Measurements from ENCODE around the gene SCN1B. TPM values are rescaled to one million over a fixed set of nuclear protein-coding genes. Genes with fewer than 3 reads are reported as not detected.

SCN1B gene
- polyA plus RNA-seq, 1 donor from 2014 or later = 1.5 TPM

DNA sequence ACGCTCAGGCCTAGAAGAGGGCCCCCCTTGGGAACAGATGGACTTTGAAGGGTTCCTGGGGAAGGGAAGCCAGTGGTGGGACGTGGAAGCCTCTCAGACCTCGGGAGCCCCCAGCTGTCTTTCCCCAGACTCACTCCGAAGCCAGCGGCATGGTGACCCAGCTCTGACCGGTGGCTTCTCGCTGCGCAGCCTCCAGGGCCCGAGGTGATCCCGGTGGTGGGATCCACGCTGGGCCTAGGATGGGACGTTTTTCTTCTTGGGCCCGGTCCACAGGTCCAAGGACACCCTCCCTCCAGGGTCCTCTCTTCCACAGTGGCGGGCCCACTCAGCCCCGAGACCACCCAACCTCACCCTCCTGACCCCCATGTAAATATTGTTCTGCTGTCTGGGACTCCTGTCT, 35.9 kb downstream of the SCN1B start:
- TF ChIP-seq RAD21 (conservative IDR thresholded peaks at IDR 0.05) = no peak
- TF ChIP-seq TAF1 (IDR thresholded peaks at IDR 0.05; ENCODE audit: low read depth) = no peak
- TF ChIP-seq MXI1 (conservative IDR thresholded peaks at IDR 0.05; ENCODE audit: poor library complexity, severe bottlenecking) = no peak
- Histone ChIP-seq H3K4me2 (ENCODE audit: low read length) (no peak overlapping the region), H3K27ac (ENCODE audit: low read length) (no peak overlapping the region)

DNA sequence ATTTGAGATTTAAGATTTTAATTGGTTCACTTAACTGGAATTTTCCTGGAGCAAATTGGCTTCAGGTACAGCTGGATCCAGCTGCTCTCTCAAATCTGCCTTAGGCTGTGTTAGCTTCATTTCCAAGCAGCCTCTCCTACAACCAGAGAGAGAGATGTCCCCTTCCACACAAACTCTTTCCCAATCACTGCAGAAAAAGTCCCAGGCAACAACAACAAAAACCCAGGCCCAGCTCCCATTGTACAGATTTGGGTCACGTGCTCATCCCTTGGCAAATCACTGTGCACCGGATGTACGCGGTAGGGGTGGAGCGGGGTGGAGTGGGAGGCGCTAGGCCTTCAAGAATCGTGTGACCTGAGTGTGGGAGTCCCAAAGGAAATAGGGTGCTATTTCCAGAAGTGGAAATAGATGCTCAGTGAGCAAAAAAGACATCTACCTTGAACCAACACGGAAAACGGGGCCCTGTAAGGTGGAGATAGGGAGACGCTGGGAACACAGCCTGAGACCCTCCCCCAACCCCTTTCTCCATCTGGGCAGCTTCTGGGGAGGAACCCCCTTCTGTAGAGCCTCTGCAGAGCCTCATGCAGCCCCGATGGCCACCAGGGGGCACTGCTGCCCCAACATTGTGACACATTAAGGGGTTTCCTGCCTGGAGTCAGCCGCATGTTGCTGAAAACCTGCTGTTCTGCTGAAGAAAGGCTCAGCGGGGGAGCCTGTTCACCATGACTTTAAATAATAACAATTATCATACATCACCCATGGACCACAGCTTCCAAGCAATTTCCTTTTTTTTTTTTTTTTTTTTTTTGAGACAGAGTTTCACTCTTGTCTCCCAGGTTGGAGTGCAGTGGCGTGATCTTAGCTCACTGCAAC, 36.7 kb downstream of the SCN1B start:
- Histone ChIP-seq H3K9me3 (ENCODE audit: low read length) (no peaks in the 10 kb centered on the region), H3K79me2 (replicated peaks; ENCODE audit: insufficient read depth, low read length) (no peaks in the 10 kb centered on the region), H4K20me1 (ENCODE audit: insufficient read depth) (no peaks in the 10 kb centered on the region), H2AFZ (ENCODE audit: low read depth, low read length) (no peak overlapping the region), H3K9me2 (ENCODE audit: insufficient read depth, low read length) (no peaks in the 10 kb centered on the region), H3K9ac (ENCODE audit: low read length) (no peak overlapping the region), H3K4me3 (ENCODE audit: low read length) (no peak overlapping the region), H3F3A (ENCODE audit: insufficient read depth, low read length, poor library complexity, severe bottlenecking) (no peaks in the 10 kb centered on the region), H3K27me3 (ENCODE audit: insufficient read depth, low read depth, low read length) (no peaks in the 10 kb centered on the region), H3K36me3 (ENCODE audit: insufficient read depth, low read length) (no peaks in the 10 kb centered on the region), H3K27ac (ENCODE audit: low read length) (no peak overlapping the region), H3K4me2 (ENCODE audit: low read length) (no peak overlapping the region)
- TF ChIP-seq SMC3 (conservative IDR thresholded peaks at IDR 0.05; ENCODE audit: poor library complexity) (peak; percentile 54), MXI1 (conservative IDR thresholded peaks at IDR 0.05; ENCODE audit: poor library complexity, severe bottlenecking) (no peak), POLR2AphosphoS5 (IDR thresholded peaks at IDR 0.05) (no peak), RAD21 (conservative IDR thresholded peaks at IDR 0.05) (peak; percentile 60), EP300 (conservative IDR thresholded peaks at IDR 0.05; ENCODE audit: poor library complexity, severe bottlenecking) (no peak), CTCF (IDR thresholded peaks at IDR 0.05; ENCODE audit: poor library complexity, severe bottlenecking) (peak; percentile 59)

More for the DNA sequence above, 35.9 kb downstream of the SCN1B start:
- no peaks in the 10 kb centered on the region for H4K20me1 ChIP-seq (ENCODE audit: insufficient read depth)
- no peak overlapping the region for H3K9ac ChIP-seq (ENCODE audit: low read length)
- no peak overlapping the region for H2AFZ ChIP-seq (ENCODE audit: low read depth, low read length)
- no peaks in the 10 kb centered on the region for H3F3A ChIP-seq (ENCODE audit: insufficient read depth, low read length, poor library complexity, severe bottlenecking)
- H3K36me3 ChIP-seq (ENCODE audit: insufficient read depth, low read length) = no peaks in the 10 kb centered on the region
- H3K9me2 ChIP-seq (ENCODE audit: insufficient read depth, low read length) = no peaks in the 10 kb centered on the region
- no peak overlapping the region for H3K4me3 ChIP-seq (ENCODE audit: low read length)
- no peaks in the 10 kb centered on the region for H3K27me3 ChIP-seq (ENCODE audit: insufficient read depth, low read depth, low read length)
- no peaks in the 10 kb centered on the region for H3K9me3 ChIP-seq (ENCODE audit: low read length)
- no peaks in the 10 kb centered on the region for H3K79me2 ChIP-seq (replicated peaks; ENCODE audit: insufficient read depth, low read length)

GRCh38 chr19:35068941-35069634, 38.8 kb downstream of the SCN1B start:
- Histone ChIP-seq H3K27me3 (ENCODE audit: insufficient read depth, low read depth, low read length) (no peaks in the 10 kb centered on the region), H3K4me2 (ENCODE audit: low read length) (no peak overlapping the region), H3K79me2 (replicated peaks; ENCODE audit: insufficient read depth, low read length) (no peaks in the 10 kb centered on the region), H3F3A (ENCODE audit: insufficient read depth, low read length, poor library complexity, severe bottlenecking) (no peaks in the 10 kb centered on the region), H3K27ac (ENCODE audit: low read length) (no peak overlapping the region), H3K9me2 (ENCODE audit: insufficient read depth, low read length) (no peaks in the 10 kb centered on the region), H3K9ac (ENCODE audit: low read length) (no peak overlapping the region), H3K4me3 (ENCODE audit: low read length) (no peak overlapping the region), H3K36me3 (ENCODE audit: insufficient read depth, low read length) (no peaks in the 10 kb centered on the region), H4K20me1 (ENCODE audit: insufficient read depth) (no peaks in the 10 kb centered on the region), H2AFZ (ENCODE audit: low read depth, low read length) (no peak overlapping the region), H3K9me3 (ENCODE audit: low read length) (no peaks in the 10 kb centered on the region)
- TF ChIP-seq SMC3 (conservative IDR thresholded peaks at IDR 0.05; ENCODE audit: poor library complexity) (no peak), TAF1 (IDR thresholded peaks at IDR 0.05; ENCODE audit: low read depth) (no peak), EP300 (conservative IDR thresholded peaks at IDR 0.05; ENCODE audit: poor library complexity, severe bottlenecking) (no peak), POLR2AphosphoS5 (IDR thresholded peaks at IDR 0.05) (no peak), MXI1 (conservative IDR thresholded peaks at IDR 0.05; ENCODE audit: poor library complexity, severe bottlenecking) (no peak), EZH2 (IDR thresholded peaks at IDR 0.05; ENCODE audit: borderline replicate concordance, insufficient read depth, low read length, poor library complexity, severe bottlenecking) (no peak), REST (IDR thresholded peaks at IDR 0.05; ENCODE audit: borderline replicate concordance) (no peak), RAD21 (conservative IDR thresholded peaks at IDR 0.05) (no peak), CTCF (IDR thresholded peaks at IDR 0.05; ENCODE audit: poor library complexity, severe bottlenecking) (no peak)

All from neural cell (in vitro differentiated cells).